Astrocyte (in vitro differentiated cells and primary cell): ENCODE measurements around the gene TMIGD3.

Experiments
- CTCF ChIP-seq: IDR thresholded peaks from 2 replicates; pipeline ENCODE4 v1.5.1; 2011; ENCODE audit warnings: low read depth, mild to moderate bottlenecking, inconsistent platforms, low read length, moderate library complexity; ENCODE audit not compliant: insufficient read depth
- EZH2 ChIP-seq: IDR thresholded peaks from 2 replicates; pipeline ENCODE4 v1.6.1; 2012; ENCODE audit warnings: mild to moderate bottlenecking, low read length, inconsistent platforms; ENCODE audit not compliant: insufficient read depth

GRCh38 chr1:111506561-111506960, 3.1 kb upstream of the TMIGD3 start:
- TF ChIP-seq CTCF (no peak), EZH2 (no peak)
